ENCODE data around the gene TNFSF15. TPM values are rescaled to one million over a fixed set of nuclear protein-coding genes. Genes with fewer than 3 reads are reported as not detected.
A peak's percentile ranks its signal among the peaks of the same experiment; 100 is the strongest.

The TNFSF15 gene
- total RNA-seq: under 1 TPM; 0.12 to 0.14 TPM

- ChIA-PET CTCF (interaction anchor here (1.0 to 2.2 kb wide), 4 partner anchors 68 to 124 kb away, joined by 3 to 6 read pairs (median 5); partner anchors contain the start of gene TEX48), POLR2A (interaction anchor here (0.7 to 1.3 kb wide), 3 partner anchors 87 to 92 kb away, joined by 3 to 4 read pairs (median 4); no protein-coding TSS in a partner anchor)
- peak; percentile 67 for DNase-seq
- Mint-ChIP-seq H3K27me3 (no peaks in the 10 kb centered on the region), H3K4me3 (peak within 1 kb of the TSS; percentile 30), H3K4me1 (ENCODE audit: low read depth) (peaks cover 24% of the 10 kb centered on the region), H3K27ac (no peak within 1 kb of the TSS), H3K9me3 (no peaks in the 10 kb centered on the region), H3K36me3 (no peaks in the 10 kb centered on the region)
- intact Hi-C loops (cut with micrococcal nuclease): loop anchor here (1.0 to 5.0 kb wide), 5 partner anchors 23 to 209 kb away; no protein-coding TSS in a partner anchor
Measured at GRCh38 chr9:114805670-114806525, at the start of gene TNFSF15. TSS of gene TNFSF15 (minus strand) at chr9:114806039. CDS start at chr9:114806012, 27 bp downstream.

- Mint-ChIP-seq H3K4me1 (ENCODE audit: low read depth) (peaks cover 15% of the 10 kb centered on the region), H3K9me3 (no peaks in the 10 kb centered on the region), H3K4me3 (no peak overlapping the region), H3K27me3 (no peaks in the 10 kb centered on the region), H3K27ac (no peak overlapping the region), H3K36me3 (no peaks in the 10 kb centered on the region)
- no peak for DNase-seq
- ChIA-PET POLR2A (interaction anchor here (1.2 kb wide), 1 partner anchor 14 kb away, joined by 3 read pairs; no protein-coding TSS in a partner anchor), CTCF (interaction anchor here (1.3 kb wide), 1 partner anchor 194 kb away, joined by 3 read pairs; no protein-coding TSS in a partner anchor)
- intact Hi-C loops (cut with micrococcal nuclease): no loop called here
Measured at GRCh38 chr9:114855488-114855887, 49.6 kb upstream of the TNFSF15 start.

GRCh38 chr9:114854736-114855355 lies 49.0 kb upstream of the TNFSF15 start:
- POLR2A ChIA-PET: interaction anchor here (1.2 kb wide), 1 partner anchor 15 kb away, joined by 3 read pairs; no protein-coding TSS in a partner anchor
- no peaks in the 10 kb centered on the region for H3K27me3 Mint-ChIP-seq
- no peak overlapping the region for H3K27ac Mint-ChIP-seq
- H3K4me1 Mint-ChIP-seq (ENCODE audit: low read depth): peaks cover 16% of the 10 kb centered on the region
- no peaks in the 10 kb centered on the region for H3K9me3 Mint-ChIP-seq
- DNase-seq: no peak
- CTCF ChIA-PET: no interaction called here
- intact Hi-C loops (cut with micrococcal nuclease): loop anchor here (5.0 kb wide), 1 partner anchor 48 kb away; the partner anchor contains the start of gene TNFSF15
- no peak overlapping the region for H3K4me3 Mint-ChIP-seq
- no peaks in the 10 kb centered on the region for H3K36me3 Mint-ChIP-seq

- DNase-seq: no peak
- H3K27me3 Mint-ChIP-seq: no peaks in the 10 kb centered on the region
- POLR2A ChIA-PET: no interaction called here
- H3K27ac Mint-ChIP-seq: no peak overlapping the region
- H3K4me3 Mint-ChIP-seq: no peak overlapping the region
- no peaks in the 10 kb centered on the region for H3K9me3 Mint-ChIP-seq
- peaks cover 20% of the 10 kb centered on the region for H3K4me1 Mint-ChIP-seq (ENCODE audit: low read depth)
- intact Hi-C loops (cut with micrococcal nuclease): loop anchor here (5.0 kb wide), 1 partner anchor 46 kb away; the partner anchor contains the start of gene TNFSF15
- no peaks in the 10 kb centered on the region for H3K36me3 Mint-ChIP-seq
- CTCF ChIA-PET: no interaction called here
Measured at GRCh38 chr9:114853071-114853855, 47.4 kb upstream of the TNFSF15 start.

GRCh38 chr9:114852050-114852594 lies 46.3 kb upstream of the TNFSF15 start:
- ChIA-PET CTCF (no interaction called here), POLR2A (no interaction called here)
- no peak for DNase-seq
- Mint-ChIP-seq H3K36me3 (no peaks in the 10 kb centered on the region), H3K9me3 (no peaks in the 10 kb centered on the region), H3K4me3 (no peak overlapping the region), H3K27ac (no peak overlapping the region), H3K27me3 (no peaks in the 10 kb centered on the region), H3K4me1 (ENCODE audit: low read depth) (peaks cover 21% of the 10 kb centered on the region)
- intact Hi-C loops (cut with micrococcal nuclease): loop anchor here (5.0 kb wide), 1 partner anchor 45 kb away; the partner anchor contains the start of gene TNFSF15

- intact Hi-C loops (cut with micrococcal nuclease): loop anchor here (5.0 kb wide), 1 partner anchor 44 kb away; the partner anchor contains the start of gene TNFSF15
- no peak overlapping the region for H3K4me3 Mint-ChIP-seq
- CTCF ChIA-PET: no interaction called here
Measured at GRCh38 chr9:114851306-114851705, 45.5 kb upstream of the TNFSF15 start.

GRCh38 chr9:114850871-114851270 lies 45.0 kb upstream of the TNFSF15 start:
- CTCF ChIA-PET: no interaction called here

More at GRCh38 chr9:114851306-114851705, 45.5 kb upstream of the TNFSF15 start:
- Mint-ChIP-seq H3K9me3 (no peaks in the 10 kb centered on the region), H3K4me1 (ENCODE audit: low read depth) (peaks cover 21% of the 10 kb centered on the region), H3K27ac (no peak overlapping the region), H3K27me3 (no peaks in the 10 kb centered on the region), H3K36me3 (no peaks in the 10 kb centered on the region)
- no peak for DNase-seq
- POLR2A ChIA-PET: no interaction called here

GRCh38 chr9:114849450-114849849 lies 43.6 kb upstream of the TNFSF15 start:
- H3K36me3 Mint-ChIP-seq: no peaks in the 10 kb centered on the region
- no peaks in the 10 kb centered on the region for H3K27me3 Mint-ChIP-seq
- POLR2A ChIA-PET: no interaction called here
- H3K4me3 Mint-ChIP-seq: no peak overlapping the region
- H3K27ac Mint-ChIP-seq: no peak overlapping the region
- H3K4me1 Mint-ChIP-seq (ENCODE audit: low read depth): peaks cover 21% of the 10 kb centered on the region
- no peak for DNase-seq
- no peaks in the 10 kb centered on the region for H3K9me3 Mint-ChIP-seq
- CTCF ChIA-PET: no interaction called here
- intact Hi-C loops (cut with micrococcal nuclease): no loop called here

More at GRCh38 chr9:114850871-114851270, 45.0 kb upstream of the TNFSF15 start:
- peak; percentile 34 for DNase-seq
- intact Hi-C loops (cut with micrococcal nuclease): loop anchor here (5.0 kb wide), 1 partner anchor 44 kb away; the partner anchor contains the start of gene TNFSF15
- Mint-ChIP-seq H3K4me1 (ENCODE audit: low read depth) (peaks cover 21% of the 10 kb centered on the region), H3K9me3 (no peaks in the 10 kb centered on the region), H3K27ac (no peak overlapping the region), H3K36me3 (no peaks in the 10 kb centered on the region), H3K4me3 (no peak overlapping the region), H3K27me3 (no peaks in the 10 kb centered on the region)
- POLR2A ChIA-PET: no interaction called here

- H3K9me3 Mint-ChIP-seq: no peaks in the 10 kb centered on the region
- H3K27me3 Mint-ChIP-seq: no peaks in the 10 kb centered on the region
- no peak for DNase-seq
- H3K4me1 Mint-ChIP-seq (ENCODE audit: low read depth): peaks cover 24% of the 10 kb centered on the region
- no peak overlapping the region for H3K4me3 Mint-ChIP-seq
- ChIA-PET CTCF (interaction anchor here (0.9 to 1.0 kb wide), 2 partner anchors 167 to 190 kb away, joined by 3 read pairs; no protein-coding TSS in a partner anchor), POLR2A (no interaction called here)
- intact Hi-C loops (cut with micrococcal nuclease): no loop called here
- no peak overlapping the region for H3K27ac Mint-ChIP-seq
- no peaks in the 10 kb centered on the region for H3K36me3 Mint-ChIP-seq
Measured at GRCh38 chr9:114847492-114848417, 41.9 kb upstream of the TNFSF15 start.

- intact Hi-C loops (cut with micrococcal nuclease): no loop called here
- H3K9me3 Mint-ChIP-seq: no peaks in the 10 kb centered on the region
- no peak for DNase-seq
- H3K4me1 Mint-ChIP-seq (ENCODE audit: low read depth): peaks cover 13% of the 10 kb centered on the region
- ChIA-PET CTCF (no interaction called here), POLR2A (no interaction called here)
- no peaks in the 10 kb centered on the region for H3K27me3 Mint-ChIP-seq
- no peaks in the 10 kb centered on the region for H3K36me3 Mint-ChIP-seq
- H3K27ac Mint-ChIP-seq: no peak overlapping the region
- H3K4me3 Mint-ChIP-seq: no peak overlapping the region
Measured at GRCh38 chr9:114845373-114845772, 39.5 kb upstream of the TNFSF15 start.

GRCh38 chr9:114844766-114845165 lies 38.9 kb upstream of the TNFSF15 start:
- no peak overlapping the region for H3K27ac Mint-ChIP-seq
- DNase-seq: no peak
- no peaks in the 10 kb centered on the region for H3K9me3 Mint-ChIP-seq
- no peaks in the 10 kb centered on the region for H3K36me3 Mint-ChIP-seq
- no peaks in the 10 kb centered on the region for H3K27me3 Mint-ChIP-seq
- intact Hi-C loops (cut with micrococcal nuclease): no loop called here
- ChIA-PET CTCF (no interaction called here), POLR2A (no interaction called here)
- H3K4me1 Mint-ChIP-seq (ENCODE audit: low read depth): peaks cover 7% of the 10 kb centered on the region
- no peak overlapping the region for H3K4me3 Mint-ChIP-seq

All from activated CD4-positive, alpha-beta memory T cell treated with anti-CD3 and anti-CD28 coated beads for 36 hours (primary cell).